Activated CD4-positive, alpha-beta memory T cell treated with anti-CD3 and anti-CD28 coated beads for 36 hours (primary cell): ENCODE measurements around the gene TRIP10. TPM values are rescaled to one million over a fixed set of nuclear protein-coding genes. Genes with fewer than 3 reads are reported as not detected.
A peak's percentile ranks its signal among the peaks of the same experiment; 100 is the strongest.
"Not testable (repeated sequence)": the region's sequence is repeated elsewhere in the genome, so short reads cannot be mapped to it uniquely, and the experiment has no call there.

Source experiments
- CTCF ChIA-PET: fragments of 350-600 bp; sonication (Branson Sonifier 250); formaldehyde crosslinking; loops from one replicate; lab custom pipeline; 2021; ENCODE audit warnings: antibody characterized with exemption, inconsistent platforms; lab: Charles Lee
- POLR2A ChIA-PET: fragments of 350-600 bp; sonication (Branson Sonifier 250); formaldehyde crosslinking; loops from one replicate; lab custom pipeline; 2021; ENCODE audit warnings: antibody characterized with exemption; lab: Charles Lee
- DNase-seq: peaks from one replicate; pipeline ENCODE4 v3.0.0-alpha.2; 2020
- H3K27ac Mint-ChIP-seq: one replicate; pipeline ENCODE4 v1.8.0; 2021; ENCODE audit warnings: mixed read lengths
- H3K27me3 Mint-ChIP-seq: one replicate; pipeline ENCODE4 v1.8.0; 2021; ENCODE audit warnings: mixed read lengths
- H3K36me3 Mint-ChIP-seq: one replicate; pipeline ENCODE4 v1.8.0; 2021; ENCODE audit warnings: mixed read lengths
- H3K4me1 Mint-ChIP-seq: one replicate; pipeline ENCODE4 v1.8.0; 2021; ENCODE audit warnings: low read depth, mixed read lengths
- H3K4me3 Mint-ChIP-seq: one replicate; pipeline ENCODE4 v1.8.0; 2021; ENCODE audit warnings: mild to moderate bottlenecking, mixed read lengths
- H3K9me3 Mint-ChIP-seq: one replicate; pipeline ENCODE4 v1.8.0; 2021; ENCODE audit warnings: mixed read lengths
- intact Hi-C: fragments of 100-400 bp; cut with micrococcal nuclease; formaldehyde crosslinking; loops from one replicate; pipeline ENCODE4 v1.15.1; 2023
- total RNA-seq, 2 experiments: library from RNA; stranded (reverse); gene quantifications; one replicate each; pipeline ENCODE4 v1.2.3, GENCODE V29; 2021

TRIP10 gene
- total RNA-seq, 2 experiments from 2014 or later: 55.9 to 56.2 TPM

- Mint-ChIP-seq H3K36me3 (peaks cover 41% of the 10 kb centered on the region), H3K27ac (peak overlapping the region; percentile 67)
- intact Hi-C loops: loop anchor here (1.0 kb wide), 1 partner anchor 14 kb away; the partner anchor contains the start of gene SH2D3A
Measured at GRCh38 chr19:6753178-6754031, 13.9 kb downstream of the TRIP10 start.

GRCh38 chr19:6754136-6754535, 14.7 kb downstream of the TRIP10 start:
- Mint-ChIP-seq H3K27ac (no peak overlapping the region), H3K27me3 (no peaks in the 10 kb centered on the region), H3K9me3 (no peaks in the 10 kb centered on the region), H3K4me1 (peaks cover 16% of the 10 kb centered on the region), H3K4me3 (no peak overlapping the region), H3K36me3 (peaks cover 45% of the 10 kb centered on the region)
- intact Hi-C loops: no loop called here
- DNase-seq: no peak
- ChIA-PET CTCF (interaction anchor here (1.0 to 1.7 kb wide), 2 partner anchors 14 to 109 kb away, joined by 3 to 10 read pairs; no protein-coding TSS in a partner anchor), POLR2A (no interaction called here)

More at GRCh38 chr19:6753178-6754031, 13.9 kb downstream of the TRIP10 start:
- Mint-ChIP-seq H3K27me3 (no peaks in the 10 kb centered on the region), H3K4me1 (peaks cover 13% of the 10 kb centered on the region), H3K4me3 (peak overlapping the region; percentile 68), H3K9me3 (no peaks in the 10 kb centered on the region)
- peak; percentile 88 for DNase-seq
- CTCF ChIA-PET: interaction anchor here (0.6 to 1.7 kb wide), 6 partner anchors 10 to 237 kb away, joined by 3 to 10 read pairs (median 3); no protein-coding TSS in a partner anchor
- POLR2A ChIA-PET: no interaction called here

GRCh38 chr19:6754653-6755463, 15.4 kb downstream of the TRIP10 start:
- CTCF ChIA-PET: interaction anchor here (0.7 to 1.7 kb wide), 3 partner anchors 107 to 238 kb away, joined by 4 to 10 read pairs (median 5); no protein-coding TSS in a partner anchor
- peaks cover 46% of the 10 kb centered on the region for H3K36me3 Mint-ChIP-seq
- no peak overlapping the region for H3K27ac Mint-ChIP-seq
- H3K4me3 Mint-ChIP-seq: no peak overlapping the region
- H3K9me3 Mint-ChIP-seq: no peaks in the 10 kb centered on the region
- POLR2A ChIA-PET: no interaction called here
- intact Hi-C loops: no loop called here
- peaks cover 16% of the 10 kb centered on the region for H3K4me1 Mint-ChIP-seq
- DNase-seq: no peak
- H3K27me3 Mint-ChIP-seq: no peaks in the 10 kb centered on the region

DNA sequence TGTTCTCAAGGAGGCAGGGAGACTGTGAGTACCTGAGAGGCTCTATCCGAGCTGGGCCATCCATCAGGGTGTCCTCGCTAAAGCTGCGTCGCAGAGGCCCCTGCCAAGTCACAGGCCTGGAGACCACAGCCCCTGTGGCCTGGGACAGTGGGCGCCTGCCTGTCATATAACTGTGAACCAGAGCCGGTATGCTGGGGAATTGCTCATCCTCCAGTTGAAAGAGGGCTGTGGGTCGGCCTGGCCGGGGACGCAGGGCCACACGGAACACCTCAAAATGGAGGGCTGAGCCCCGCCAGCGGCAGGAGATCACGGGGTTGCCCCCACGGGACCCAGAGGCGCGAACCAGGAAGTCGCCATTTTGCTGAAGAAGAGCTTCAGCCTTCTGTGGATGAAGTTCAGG, 21.1 kb downstream of the TRIP10 start:
- Mint-ChIP-seq H3K4me1 (peaks cover 12% of the 10 kb centered on the region), H3K9me3 (no peaks in the 10 kb centered on the region), H3K36me3 (peaks cover 18% of the 10 kb centered on the region), H3K27ac (no peak overlapping the region), H3K27me3 (no peaks in the 10 kb centered on the region), H3K4me3 (no peak overlapping the region)
- ChIA-PET POLR2A (interaction anchor here (0.6 to 1.8 kb wide), 2 partner anchors 12 to 1535 kb away, joined by 3 to 7 read pairs; partner anchors contain the start of gene VAV1), CTCF (interaction anchor here (0.7 kb wide), 1 partner anchor 22 kb away, joined by 3 read pairs; no protein-coding TSS in a partner anchor)
- DNase-seq: no peak
- intact Hi-C loops: no loop called here

GRCh38 chr19:6761053-6761676, 21.7 kb downstream of the TRIP10 start:
- Mint-ChIP-seq H3K9me3 (no peaks in the 10 kb centered on the region), H3K4me3 (no peak overlapping the region), H3K27me3 (no peaks in the 10 kb centered on the region), H3K4me1 (peaks cover 17% of the 10 kb centered on the region), H3K27ac (no peak overlapping the region), H3K36me3 (peaks cover 18% of the 10 kb centered on the region)
- intact Hi-C loops: no loop called here
- peak; percentile 47 for DNase-seq
- ChIA-PET POLR2A (interaction anchor here (0.6 to 1.8 kb wide), 2 partner anchors 12 to 1534 kb away, joined by 3 to 7 read pairs; partner anchors contain the start of gene VAV1), CTCF (interaction anchor here (0.7 kb wide), 1 partner anchor 23 kb away, joined by 3 read pairs; no protein-coding TSS in a partner anchor)

- H3K9me3 Mint-ChIP-seq, H3K27me3 Mint-ChIP-seq, H3K4me3 Mint-ChIP-seq, CTCF ChIA-PET, DNase-seq, H3K27ac Mint-ChIP-seq, POLR2A ChIA-PET, intact Hi-C loops: not testable (repeated sequence)
- Mint-ChIP-seq H3K36me3 (peaks cover 18% of the 10 kb centered on the region), H3K4me1 (peaks cover 22% of the 10 kb centered on the region)
Measured at GRCh38 chr19:6762253-6762797, 22.8 kb downstream of the TRIP10 start.

- H3K4me1 Mint-ChIP-seq: peaks cover 31% of the 10 kb centered on the region
- peak; percentile 29 for DNase-seq
- peak overlapping the region; percentile 85 for H3K4me3 Mint-ChIP-seq
- no peaks in the 10 kb centered on the region for H3K9me3 Mint-ChIP-seq
- intact Hi-C loops: loop anchor here (2.0 to 5.0 kb wide), 2 partner anchors 47 to 249 kb away; no protein-coding TSS in a partner anchor
- peak overlapping the region; percentile 92 for H3K27ac Mint-ChIP-seq
- POLR2A ChIA-PET: no interaction called here
- H3K36me3 Mint-ChIP-seq: no peaks in the 10 kb centered on the region
- H3K27me3 Mint-ChIP-seq: no peaks in the 10 kb centered on the region
- CTCF ChIA-PET: interaction anchor here (1.4 to 5.8 kb wide), 3 partner anchors 28 to 98 kb away, joined by 5 to 51 read pairs (median 33); partner anchors contain the start of gene GPR108
Measured at GRCh38 chr19:6765738-6766356, 26.4 kb downstream of the TRIP10 start.

DNA sequence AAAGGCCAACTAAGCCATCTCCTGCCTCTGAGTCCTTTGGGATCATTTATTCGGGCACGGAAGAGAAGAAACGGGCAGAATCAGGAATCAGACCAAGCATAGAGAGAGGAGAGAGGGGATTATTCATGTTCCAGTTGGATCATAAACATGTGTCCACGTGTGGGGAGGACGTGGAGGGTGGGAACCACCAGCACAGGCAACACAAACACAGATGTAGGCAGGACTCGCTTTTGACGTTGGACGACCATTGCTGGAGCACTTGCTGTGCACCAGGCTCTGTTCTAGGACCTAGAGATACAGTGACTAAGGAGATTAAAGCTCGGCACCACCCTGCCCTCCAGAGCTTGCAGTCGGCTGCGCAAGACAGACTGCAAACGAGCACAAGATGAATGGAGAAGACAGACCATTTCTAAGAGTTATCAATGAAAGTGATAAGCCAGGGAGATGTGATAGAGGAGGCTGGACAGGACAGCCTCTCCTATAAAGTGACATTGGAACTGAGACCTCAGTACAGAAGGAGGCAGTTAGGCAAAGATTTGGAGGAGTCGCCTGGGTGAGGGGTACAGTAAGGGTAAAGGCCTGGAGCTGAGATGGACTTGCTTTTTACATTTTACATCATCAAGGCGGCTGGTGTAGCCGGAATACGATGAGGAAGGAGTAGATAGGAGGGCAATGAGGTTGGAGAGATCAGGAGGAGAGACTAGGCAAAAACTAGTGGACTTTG, 27.0 kb downstream of the TRIP10 start:
- intact Hi-C loops: loop anchor here (1.0 to 5.0 kb wide), 7 partner anchors 13 to 341 kb away; partner anchors contain the start of gene GPR108

GRCh38 chr19:6767081-6767356, 27.5 kb downstream of the TRIP10 start:
- Mint-ChIP-seq H3K27me3 (no peaks in the 10 kb centered on the region), H3K27ac (peak overlapping the region; percentile 92), H3K36me3 (no peaks in the 10 kb centered on the region), H3K4me3 (peak overlapping the region; percentile 85), H3K4me1 (peaks cover 35% of the 10 kb centered on the region), H3K9me3 (no peaks in the 10 kb centered on the region)
- ChIA-PET POLR2A (interaction anchor here (1.0 kb wide), 1 partner anchor 34 kb away, joined by 4 read pairs; no protein-coding TSS in a partner anchor), CTCF (interaction anchor here (1.4 to 5.8 kb wide), 3 partner anchors 30 to 96 kb away, joined by 5 to 51 read pairs (median 33); partner anchors contain the start of gene GPR108)
- intact Hi-C loops: loop anchor here (1.0 to 5.0 kb wide), 7 partner anchors 14 to 342 kb away; partner anchors contain the start of gene GPR108
- no peak for DNase-seq

More for the DNA sequence above, 27.0 kb downstream of the TRIP10 start:
- Mint-ChIP-seq H3K27me3 (no peaks in the 10 kb centered on the region), H3K36me3 (no peaks in the 10 kb centered on the region), H3K27ac (peak overlapping the region; percentile 92), H3K4me1 (peaks cover 31% of the 10 kb centered on the region), H3K9me3 (no peaks in the 10 kb centered on the region), H3K4me3 (peak overlapping the region; percentile 85)
- DNase-seq: peak; percentile 46
- POLR2A ChIA-PET: interaction anchor here (1.0 kb wide), 1 partner anchor 35 kb away, joined by 4 read pairs; no protein-coding TSS in a partner anchor
- CTCF ChIA-PET: interaction anchor here (1.4 to 5.8 kb wide), 3 partner anchors 29 to 97 kb away, joined by 5 to 51 read pairs (median 33); partner anchors contain the start of gene GPR108
